IMR-90 (cell line): ENCODE results near the gene RALGAPB. TPM values are rescaled to one million over a fixed set of nuclear protein-coding genes. Genes with fewer than 3 reads are reported as not detected.

Experiments
- ATAC-seq: fragments of 200-7000 bp; cut with Tn5 transposase; 2 replicates; pipeline ENCODE4 v1.9.1; 2020; ENCODE audit warnings: low read depth, mild to moderate bottlenecking, moderate library complexity
- BruUV-seq: library from RNA; stranded (reverse); fragments of 400-500 nt; replicated peaks from 2 replicates; lab custom pipeline; 2021; lab: Mats Ljungman, UMichigan
- CTCF ChIA-PET: fragments of 300-600 bp; formaldehyde crosslinking; extraction: SDS; loops from one replicate; lab custom pipeline; 2021; ENCODE audit warnings: antibody characterized with exemption; lab: Yijun Ruan, JAX
- POLR2A ChIA-PET: fragments of 300-600 bp; sonication (Branson Sonifier 250); formaldehyde crosslinking; loops from one replicate; lab custom pipeline; 2022; ENCODE audit warnings: antibody characterized with exemption; ENCODE audit not compliant: unreplicated experiment; lab: Charles Lee
- DNase-seq: peaks from one replicate; pipeline ENCODE4 v3.0.0; 2013
- H2AFZ ChIP-seq: replicated peaks from 2 replicates; pipeline ENCODE3; 2013; ENCODE audit warnings: low read length, mild to moderate bottlenecking; ENCODE audit not compliant: poor library complexity
- H2AK5ac ChIP-seq: 2 replicates; pipeline ENCODE4 v1.6.1; 2013; ENCODE audit warnings: low read depth, low read length, inconsistent platforms
- H2AK9ac ChIP-seq: replicated peaks from 2 replicates; pipeline ENCODE3; 2013; ENCODE audit warnings: mild to moderate bottlenecking, low read depth, low read length, moderate library complexity; ENCODE audit not compliant: poor library complexity
- H2BK120ac ChIP-seq: 2 replicates; pipeline ENCODE4 v1.6.1; 2013; ENCODE audit warnings: low read depth, low read length, inconsistent platforms
- H2BK15ac ChIP-seq: 3 replicates; pipeline ENCODE4 v1.6.1; 2013; ENCODE audit warnings: low read depth, low read length, inconsistent platforms
- H2BK20ac ChIP-seq: 2 replicates; pipeline ENCODE4 v1.6.1; 2013; ENCODE audit warnings: low read depth, mild to moderate bottlenecking, inconsistent platforms, low read length, moderate library complexity
- H2BK5ac ChIP-seq: 2 replicates; pipeline ENCODE4 v1.6.1; 2013; ENCODE audit warnings: mild to moderate bottlenecking, low read depth, low read length, inconsistent platforms; ENCODE audit not compliant: poor library complexity, severe bottlenecking
- H3K14ac ChIP-seq: replicated peaks from 2 replicates; pipeline ENCODE4 v1.6.1; 2013; ENCODE audit warnings: low read depth, low read length, inconsistent platforms
- H3K18ac ChIP-seq: 2 replicates; pipeline ENCODE4 v1.6.1; 2013; ENCODE audit warnings: low read depth, low read length, control low read depth
- H3K23ac ChIP-seq: 2 replicates; pipeline ENCODE4 v1.6.1; 2013; ENCODE audit warnings: low read depth, low read length, inconsistent platforms
- H3K27ac ChIP-seq: 2 replicates; pipeline ENCODE4 v1.5.1; 2013; ENCODE audit warnings: mild to moderate bottlenecking, control low read depth, low read length; ENCODE audit not compliant: insufficient read depth
- H3K27me3 ChIP-seq: 2 replicates; pipeline ENCODE4 v1.6.1; 2013; ENCODE audit warnings: low read length; ENCODE audit not compliant: control insufficient read depth, insufficient read depth
- H3K36me3 ChIP-seq: 2 replicates; pipeline ENCODE4 v1.6.1; 2013; ENCODE audit warnings: low read length, mixed read lengths; ENCODE audit not compliant: control insufficient read depth, insufficient read depth
- H3K4ac ChIP-seq: 2 replicates; pipeline ENCODE4 v1.6.1; 2013; ENCODE audit warnings: low read depth, low read length, inconsistent platforms
- H3K4me1 ChIP-seq: 2 replicates; pipeline ENCODE4 v1.6.1; 2013; ENCODE audit warnings: low read length, mixed read lengths; ENCODE audit not compliant: control insufficient read depth, insufficient read depth
- H3K4me2 ChIP-seq: 2 replicates; pipeline ENCODE4 v1.6.1; 2013; ENCODE audit warnings: low read depth, mild to moderate bottlenecking, control low read depth, low read length, moderate library complexity
- H3K4me3 ChIP-seq: 2 replicates; pipeline ENCODE4 v1.5.1; 2013; ENCODE audit warnings: low read depth, mild to moderate bottlenecking, control low read depth, low read length, moderate library complexity; ENCODE audit not compliant: insufficient read depth
- H3K56ac ChIP-seq: 2 replicates; pipeline ENCODE4 v1.6.1; 2013; ENCODE audit warnings: low read length, inconsistent platforms; ENCODE audit not compliant: insufficient read depth; ENCODE audit errors: extremely low read depth
- H3K79me1 ChIP-seq, 2 experiments: 2 replicates each; pipeline ENCODE4 v1.6.1; 2013; ENCODE audit warnings: low read length in 2 of 2, inconsistent platforms in 1 of 2, low read depth in 1 of 2
- H3K9ac ChIP-seq: 2 replicates; pipeline ENCODE4 v1.6.1; 2013; ENCODE audit warnings: low read depth, low read length, control low read depth
- H3K9me1 ChIP-seq: 2 replicates; pipeline ENCODE4 v1.6.1; 2013; ENCODE audit warnings: low read length, inconsistent platforms; ENCODE audit not compliant: insufficient read depth
- H3K9me3 ChIP-seq: 2 replicates; pipeline ENCODE4 v1.6.1; 2013; ENCODE audit warnings: low read length; ENCODE audit not compliant: control insufficient read depth, insufficient read depth
- H4K20me1 ChIP-seq: 2 replicates; pipeline ENCODE4 v1.6.1; 2013; ENCODE audit warnings: low read length, inconsistent platforms; ENCODE audit not compliant: insufficient read depth
- H4K5ac ChIP-seq: 2 replicates; pipeline ENCODE4 v1.6.1; 2013; ENCODE audit warnings: mild to moderate bottlenecking, low read depth, low read length, control low read depth
- H4K8ac ChIP-seq, 2 experiments: 2 replicates each; pipeline ENCODE4 v1.6.1; 2013; ENCODE audit warnings: low read depth in 2 of 2, low read length in 2 of 2, control low read depth in 1 of 2, inconsistent platforms in 1 of 2
- H4K91ac ChIP-seq: 2 replicates; pipeline ENCODE4 v1.6.1; 2013; ENCODE audit warnings: low read depth, low read length, inconsistent platforms; ENCODE audit not compliant: insufficient read depth
- BHLHE40 ChIP-seq: fragments of 150-350 bp; IDR thresholded peaks from 2 replicates; pipeline ENCODE4 v1.6.1; 2016; ENCODE audit warnings: mild to moderate bottlenecking, low read depth, low read length
- CEBPB ChIP-seq: IDR thresholded peaks from 2 replicates; pipeline ENCODE4 v1.6.1; 2012; ENCODE audit warnings: low read depth, low read length, improper control_type of control experiment
- CHD1 ChIP-seq: IDR thresholded peaks from 2 replicates; pipeline ENCODE4 v1.6.1; 2012; ENCODE audit warnings: low read depth, low read length, improper control_type of control experiment
- FOS ChIP-seq: fragments of 150-350 bp; IDR thresholded peaks from 2 replicates; pipeline ENCODE4 v1.6.1; 2016; ENCODE audit warnings: low read depth, low read length
- MAFK ChIP-seq: IDR thresholded peaks from 2 replicates; pipeline ENCODE4 v1.6.1; 2012; ENCODE audit warnings: low read depth, low read length, improper control_type of control experiment
- MAZ ChIP-seq: IDR thresholded peaks from 2 replicates; pipeline ENCODE4 v1.6.1; 2012; ENCODE audit warnings: low read depth, mild to moderate bottlenecking, low read length, improper control_type of control experiment, moderate library complexity, borderline replicate concordance
- MXI1 ChIP-seq: IDR thresholded peaks from 2 replicates; pipeline ENCODE4 v1.6.1; 2012; ENCODE audit warnings: low read depth, mild to moderate bottlenecking, low read length, moderate library complexity, borderline replicate concordance
- NFE2L2 ChIP-seq: fragments of 150-350 bp; IDR thresholded peaks from 2 replicates; pipeline ENCODE4 v1.6.1; 2016; ENCODE audit warnings: low read depth, mild to moderate bottlenecking, low read length
- POLR2A ChIP-seq: IDR thresholded peaks from 2 replicates; pipeline ENCODE4 v1.6.1; 2012; ENCODE audit warnings: mild to moderate bottlenecking, low read depth, low read length
- RAD21 ChIP-seq: IDR thresholded peaks from 2 replicates; pipeline ENCODE4 v1.6.1; 2012; ENCODE audit warnings: low read length, improper control_type of control experiment
- RCOR1 ChIP-seq: IDR thresholded peaks from 2 replicates; pipeline ENCODE4 v1.6.1; 2012; ENCODE audit warnings: mild to moderate bottlenecking, low read length, improper control_type of control experiment; ENCODE audit not compliant: insufficient replicate concordance
- RFX5 ChIP-seq: IDR thresholded peaks from 2 replicates; pipeline ENCODE4 v1.8.0; 2012; ENCODE audit warnings: low read depth, mild to moderate bottlenecking, low read length, moderate library complexity
- SMC3 ChIP-seq: fragments of 150-350 bp; IDR thresholded peaks from 2 replicates; pipeline ENCODE4 v1.6.1; 2016; ENCODE audit warnings: low read depth, mild to moderate bottlenecking, antibody characterized with exemption, low read length, moderate library complexity
- WGBS, 2 experiments: methylation state at CpG; one replicate each; pipeline versions ENCODE4 v1.1.5 to v1.1.7; 2013; ENCODE audit warnings: missing lambda C conversion rate in 2 of 2; ENCODE audit not compliant: insufficient read length in 1 of 2; ENCODE audit errors: extremely low coverage in 2 of 2; 5-methylcytosine and 5-hydroxymethylcytosine counted together
- dilution Hi-C: fragments of 300-500 bp; cut with HindIII; formaldehyde crosslinking; loops from one replicate; pipeline ENCODE4 v1.14.3; 2018; ENCODE audit warnings: low sequenced_read_pairs; ENCODE audit not compliant: unreplicated experiment
- in situ Hi-C: fragments of 300-500 bp; cut with MboI; formaldehyde crosslinking; loops from 3 replicates; pipeline ENCODE4 v1.14.3; 2019; ENCODE audit warnings: low sequenced_read_pairs, inconsistent platforms, mixed read lengths
- intact Hi-C: fragments of 100-400 bp; cut with micrococcal nuclease; formaldehyde crosslinking; loops from 2 replicates; pipeline ENCODE4 v1.10.0; 2022
- polyA plus RNA-seq, 3 experiments: library from polyadenylated mRNA; depleted of rRNA; stranded (reverse); fragments of >200 nt; gene quantifications; 2 replicates each; pipeline ENCODE4 v1.2.3, GENCODE V29; 2012; ENCODE audit warnings: low replicate concordance in 1 of 3
- total RNA-seq: library from RNA; depleted of rRNA; stranded (reverse); fragments of >200 nt; gene quantifications from 2 replicates; pipeline ENCODE4 v1.2.3, GENCODE V29; 2012
- TF ChIP-seq, protein P1 (sequence below): fragments of 150-350 bp; IDR thresholded peaks from 2 replicates; pipeline ENCODE4 v1.6.1; 2016; ENCODE audit warnings: low read depth, mild to moderate bottlenecking, low read length, moderate library complexity, borderline replicate concordance
- TF ChIP-seq, protein P2 (sequence below): conservative IDR thresholded peaks from 2 replicates; pipeline ENCODE4 v1.5.1; 2012; ENCODE audit warnings: mild to moderate bottlenecking, low read depth, low read length, improper control_type of control experiment
- TF ChIP-seq, protein P3 (sequence below): fragments of 150-350 bp; IDR thresholded peaks from 2 replicates; pipeline ENCODE4 v1.6.1; 2017; ENCODE audit warnings: mild to moderate bottlenecking, antibody characterized with exemption, low read length, low read depth

Gene RALGAPB
- total and polyA plus RNA-seq, 2 of the 4 experiments (the other 2 are of a cell fraction), result 12.7 to 30.3 TPM

DNA sequence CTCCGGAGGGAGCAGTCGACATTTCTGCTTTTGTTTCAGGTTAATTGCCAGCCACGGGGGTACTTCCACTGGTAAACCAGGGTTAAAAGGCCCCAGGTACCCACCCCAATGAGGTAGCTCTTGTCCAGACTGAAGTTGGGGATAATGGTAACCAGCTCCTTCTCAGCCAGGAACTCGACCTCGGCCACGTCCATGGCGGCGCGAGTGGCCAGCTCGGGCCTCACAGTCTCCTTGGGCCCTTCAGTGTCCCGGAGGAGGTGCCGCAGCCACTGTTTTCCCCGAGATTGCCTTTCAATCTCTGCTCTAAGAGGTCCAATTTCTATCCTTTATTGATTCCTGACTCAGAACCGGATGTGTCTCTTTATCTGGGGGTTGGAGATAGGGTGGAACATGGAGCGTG, 142.6 kb downstream of the RALGAPB start:
- Histone ChIP-seq H3K23ac (no peak overlapping the region), H2BK5ac (no peak overlapping the region), H3K18ac (no peak overlapping the region), H2BK15ac (no peak overlapping the region), H2AFZ (no peak overlapping the region), H3K9ac (no peak overlapping the region), H3K56ac (no peak overlapping the region), H3K36me3 (no peaks in the 10 kb centered on the region), H2BK120ac (no peak overlapping the region), H4K5ac (no peak overlapping the region), H3K27ac (no peak overlapping the region), H3K4me2 (no peak overlapping the region), H2AK5ac (no peak overlapping the region), H3K79me1 (no peaks in the 10 kb centered on the region), H4K8ac (no peak overlapping the region), H3K4me1 (no peaks in the 10 kb centered on the region), H3K4ac (no peak overlapping the region), H2AK9ac (no peak overlapping the region), H3K9me3 (no peaks in the 10 kb centered on the region), H3K14ac (no peak overlapping the region), H3K27me3 (peaks cover 13% of the 10 kb centered on the region), H2BK20ac (no peak overlapping the region), H4K20me1 (no peaks in the 10 kb centered on the region), H3K9me1 (no peaks in the 10 kb centered on the region), H3K4me3 (no peak overlapping the region), H4K91ac (no peak overlapping the region)
- in situ Hi-C loops (no loop called here), dilution Hi-C loops (no loop called here), intact Hi-C loops (no loop called here)
- ATAC-seq (no peak), DNase-seq (no peak)
- CTCF ChIA-PET, result interaction anchor here (0.6 kb wide), 1 partner anchor 65 kb away, joined by 3 read pairs; no protein-coding TSS in a partner anchor
- WGBS, 2 experiments, result 87% methylated on average over 9 of the region's 15 CpGs; no CpG with 5 or more reads in 1 of the 2 experiments
- POLR2A ChIA-PET, result no interaction called here
- TF ChIP-seq POLR2A (no peak), RFX5 (no peak), CHD1 (no peak), FOS (no peak), RCOR1 (no peak), RAD21 (no peak), MAZ (no peak), MXI1 (no peak), MAFK (no peak), NFE2L2 (no peak), CEBPB (no peak), BHLHE40 (no peak), SMC3 (no peak)
- TF ChIP-seq, protein P1, sequence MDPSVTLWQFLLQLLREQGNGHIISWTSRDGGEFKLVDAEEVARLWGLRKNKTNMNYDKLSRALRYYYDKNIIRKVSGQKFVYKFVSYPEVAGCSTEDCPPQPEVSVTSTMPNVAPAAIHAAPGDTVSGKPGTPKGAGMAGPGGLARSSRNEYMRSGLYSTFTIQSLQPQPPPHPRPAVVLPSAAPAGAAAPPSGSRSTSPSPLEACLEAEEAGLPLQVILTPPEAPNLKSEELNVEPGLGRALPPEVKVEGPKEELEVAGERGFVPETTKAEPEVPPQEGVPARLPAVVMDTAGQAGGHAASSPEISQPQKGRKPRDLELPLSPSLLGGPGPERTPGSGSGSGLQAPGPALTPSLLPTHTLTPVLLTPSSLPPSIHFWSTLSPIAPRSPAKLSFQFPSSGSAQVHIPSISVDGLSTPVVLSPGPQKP, result no peak
- TF ChIP-seq, protein P2, sequence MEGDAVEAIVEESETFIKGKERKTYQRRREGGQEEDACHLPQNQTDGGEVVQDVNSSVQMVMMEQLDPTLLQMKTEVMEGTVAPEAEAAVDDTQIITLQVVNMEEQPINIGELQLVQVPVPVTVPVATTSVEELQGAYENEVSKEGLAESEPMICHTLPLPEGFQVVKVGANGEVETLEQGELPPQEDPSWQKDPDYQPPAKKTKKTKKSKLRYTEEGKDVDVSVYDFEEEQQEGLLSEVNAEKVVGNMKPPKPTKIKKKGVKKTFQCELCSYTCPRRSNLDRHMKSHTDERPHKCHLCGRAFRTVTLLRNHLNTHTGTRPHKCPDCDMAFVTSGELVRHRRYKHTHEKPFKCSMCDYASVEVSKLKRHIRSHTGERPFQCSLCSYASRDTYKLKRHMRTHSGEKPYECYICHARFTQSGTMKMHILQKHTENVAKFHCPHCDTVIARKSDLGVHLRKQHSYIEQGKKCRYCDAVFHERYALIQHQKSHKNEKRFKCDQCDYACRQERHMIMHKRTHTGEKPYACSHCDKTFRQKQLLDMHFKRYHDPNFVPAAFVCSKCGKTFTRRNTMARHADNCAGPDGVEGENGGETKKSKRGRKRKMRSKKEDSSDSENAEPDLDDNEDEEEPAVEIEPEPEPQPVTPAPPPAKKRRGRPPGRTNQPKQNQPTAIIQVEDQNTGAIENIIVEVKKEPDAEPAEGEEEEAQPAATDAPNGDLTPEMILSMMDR, result no peak
- TF ChIP-seq, protein P3, sequence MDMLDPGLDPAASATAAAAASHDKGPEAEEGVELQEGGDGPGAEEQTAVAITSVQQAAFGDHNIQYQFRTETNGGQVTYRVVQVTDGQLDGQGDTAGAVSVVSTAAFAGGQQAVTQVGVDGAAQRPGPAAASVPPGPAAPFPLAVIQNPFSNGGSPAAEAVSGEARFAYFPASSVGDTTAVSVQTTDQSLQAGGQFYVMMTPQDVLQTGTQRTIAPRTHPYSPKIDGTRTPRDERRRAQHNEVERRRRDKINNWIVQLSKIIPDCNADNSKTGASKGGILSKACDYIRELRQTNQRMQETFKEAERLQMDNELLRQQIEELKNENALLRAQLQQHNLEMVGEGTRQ, result no peak
- no TSS peak for BruUV-seq
